GM03348 (cell line): ENCODE data around the gene ZZZ3.
"Not testable (repeated sequence)": the region's sequence is repeated elsewhere in the genome, so short reads cannot be mapped to it uniquely, and the experiment has no call there.

Experiments
- DNase-seq: peaks from one replicate; pipeline ENCODE4 v3.0.0; 2012; ENCODE audit warnings: low spot score

The ZZZ3 gene

DNA sequence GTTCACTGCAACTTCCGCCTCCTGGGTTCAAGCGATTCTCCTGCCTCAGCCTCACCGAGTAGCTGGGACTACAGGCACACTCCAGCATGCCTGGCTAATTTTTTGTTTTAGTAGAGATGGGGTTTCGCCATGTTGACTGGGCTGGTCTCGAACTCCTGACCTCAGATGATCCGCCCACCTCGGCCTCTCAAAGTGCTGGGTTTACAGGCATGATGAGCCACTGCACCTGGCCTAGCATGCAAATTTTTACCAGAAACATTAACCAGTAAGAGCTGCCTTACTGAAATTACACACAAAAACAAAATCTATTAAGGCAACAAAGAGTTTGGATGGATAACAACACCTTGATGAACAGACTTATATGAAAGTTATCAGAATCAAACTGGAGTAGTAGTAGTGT lies 12.1 kb downstream of the ZZZ3 start:
- DNase-seq = no peak

DNA sequence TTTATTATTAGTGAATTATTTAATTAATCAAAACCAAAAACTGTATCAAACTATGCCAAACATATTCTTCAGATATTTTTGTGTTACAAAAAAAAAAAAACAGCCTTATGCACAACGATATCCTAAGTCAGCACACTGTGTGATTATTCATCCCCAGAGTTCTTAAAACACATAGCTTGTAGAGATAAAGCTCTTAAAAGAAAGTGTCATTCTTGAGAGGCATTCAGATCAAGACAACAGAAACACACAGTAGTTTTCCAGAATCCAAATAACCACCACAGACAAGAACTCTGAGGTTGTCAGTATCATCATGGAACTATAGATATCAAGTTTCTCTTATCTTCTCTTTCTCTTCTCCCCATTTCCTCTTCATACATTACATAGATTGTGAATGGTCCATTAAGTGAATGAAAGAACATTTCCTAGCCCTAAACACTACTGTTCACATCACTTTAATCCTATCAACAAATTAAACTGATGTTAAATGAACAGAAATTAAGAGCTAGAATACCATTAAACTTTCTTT lies 13.5 kb downstream of the ZZZ3 start:
- no peak for DNase-seq

DNA sequence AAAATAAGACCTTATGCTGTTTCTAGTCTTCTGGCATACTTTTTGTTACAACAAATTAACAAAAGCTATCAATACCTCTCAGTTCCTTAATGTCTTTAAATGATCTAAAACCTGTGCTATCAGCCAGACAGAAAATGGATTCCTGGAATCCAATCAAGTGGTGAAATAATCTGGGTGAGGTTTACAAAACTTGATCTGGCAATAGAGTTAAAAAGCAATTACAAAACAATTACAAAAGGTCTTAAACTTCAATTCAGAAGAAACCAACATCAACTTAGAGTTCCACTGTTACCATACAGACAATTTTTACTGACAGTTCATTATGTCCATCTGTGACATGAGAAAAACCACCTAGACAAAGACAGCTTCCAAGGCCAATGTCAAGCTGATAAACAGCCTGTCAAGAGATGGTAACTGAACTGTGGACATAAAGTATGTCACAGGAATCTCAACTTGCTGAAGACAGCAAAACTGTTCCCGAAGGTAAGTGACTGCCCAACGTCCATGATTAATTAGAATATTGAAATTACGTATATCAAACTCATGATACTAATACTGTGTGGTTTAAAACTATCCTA lies 17.4 kb downstream of the ZZZ3 start:
- no peak for DNase-seq

DNA sequence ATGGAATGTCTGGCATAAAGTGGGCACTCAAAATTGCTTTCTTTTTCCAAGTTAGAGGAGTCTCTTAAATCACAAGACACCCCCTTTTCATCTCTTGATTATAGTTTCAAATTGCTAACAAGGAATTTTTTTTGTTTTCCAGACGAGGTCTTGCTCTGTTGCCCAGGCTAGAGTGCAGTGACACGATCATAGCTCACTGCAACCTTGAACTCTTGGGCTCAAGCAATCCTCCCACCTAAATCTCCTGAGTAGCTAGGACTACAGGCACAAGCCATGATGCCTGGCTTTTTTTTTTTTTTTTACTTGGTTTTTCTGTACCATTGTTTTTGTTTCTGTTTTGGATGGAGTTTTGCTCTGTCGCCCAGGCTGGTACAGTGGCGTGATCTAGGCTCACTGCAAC lies 20.8 kb downstream of the ZZZ3 start:
- DNase-seq = no peak

DNA sequence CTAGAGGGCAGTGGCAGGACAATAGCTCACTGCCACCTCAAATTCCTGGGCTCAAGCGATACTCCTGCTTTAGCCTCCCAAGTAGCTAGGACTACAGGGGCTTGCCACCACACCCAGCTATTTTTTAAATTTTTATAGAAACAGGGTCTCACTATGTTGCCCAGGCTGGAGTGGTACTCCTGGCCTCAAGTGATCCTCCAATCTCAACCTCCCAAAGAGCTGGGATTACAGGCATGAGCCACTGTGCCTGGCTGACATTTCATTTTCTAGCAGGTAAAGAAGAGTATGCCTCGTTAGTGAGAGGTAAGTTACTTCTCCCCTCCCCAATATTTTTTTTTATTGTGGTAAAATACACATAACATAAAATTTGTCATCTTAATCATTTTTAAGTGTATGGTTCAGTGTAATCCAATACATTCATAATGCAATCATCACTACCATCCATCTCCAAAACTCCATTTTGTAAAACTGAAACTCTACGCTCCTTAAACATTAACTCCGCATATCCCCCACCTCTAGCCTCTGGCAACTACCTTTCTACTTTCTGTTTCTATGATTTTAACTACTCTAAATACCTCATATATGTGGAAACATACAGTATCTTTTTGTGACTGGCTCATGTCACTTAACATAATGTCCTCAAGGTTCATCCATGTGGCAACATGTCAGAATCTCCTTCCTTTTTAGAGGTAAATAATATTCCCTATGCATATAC lies 22.4 kb downstream of the ZZZ3 start:
- no peak for DNase-seq

DNA sequence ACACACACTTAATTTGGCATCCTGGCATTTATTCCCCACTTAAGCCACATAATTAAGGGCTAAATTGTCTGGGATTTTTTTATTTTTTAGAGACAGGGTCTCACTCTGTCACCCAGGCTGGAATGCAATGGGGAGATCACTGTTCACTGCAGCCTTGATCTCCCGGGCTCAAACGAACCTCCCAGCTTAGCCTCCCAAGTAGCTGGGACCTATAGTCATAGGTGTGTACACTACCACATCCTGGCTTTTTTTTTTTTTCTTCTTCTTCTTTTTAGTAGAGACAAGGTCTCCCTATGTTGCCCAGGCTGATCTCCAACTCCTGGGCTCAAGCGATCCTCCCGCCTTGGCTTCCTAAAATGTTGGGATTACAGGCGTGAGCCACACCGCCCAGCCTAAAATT lies 24.2 kb downstream of the ZZZ3 start:
- no peak for DNase-seq

DNA sequence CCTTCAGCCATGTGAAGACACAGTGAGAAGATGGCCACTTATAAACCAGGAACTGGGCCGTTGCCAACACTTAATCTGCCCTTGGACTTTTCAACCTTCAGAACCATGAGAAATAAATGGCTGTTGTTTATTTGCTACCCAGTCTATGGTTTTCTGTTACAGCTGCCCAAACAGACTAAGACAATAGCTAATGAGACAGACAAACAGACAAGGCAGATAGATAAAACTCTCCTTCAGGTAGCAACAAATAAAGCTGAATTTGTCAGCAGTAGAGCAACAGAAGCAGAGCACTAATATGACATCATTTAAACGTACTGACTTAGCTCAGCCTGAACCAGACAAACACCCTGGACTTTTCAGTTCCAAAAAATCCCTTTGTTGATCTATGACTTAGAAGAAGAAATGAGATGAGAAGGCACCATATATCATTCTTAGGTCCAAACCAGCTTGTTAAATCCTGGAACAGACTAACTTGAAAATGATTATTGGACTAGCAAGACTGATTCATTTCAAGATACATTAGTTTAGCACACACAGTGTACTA lies 27.0 kb downstream of the ZZZ3 start:
- no peak for DNase-seq

DNA sequence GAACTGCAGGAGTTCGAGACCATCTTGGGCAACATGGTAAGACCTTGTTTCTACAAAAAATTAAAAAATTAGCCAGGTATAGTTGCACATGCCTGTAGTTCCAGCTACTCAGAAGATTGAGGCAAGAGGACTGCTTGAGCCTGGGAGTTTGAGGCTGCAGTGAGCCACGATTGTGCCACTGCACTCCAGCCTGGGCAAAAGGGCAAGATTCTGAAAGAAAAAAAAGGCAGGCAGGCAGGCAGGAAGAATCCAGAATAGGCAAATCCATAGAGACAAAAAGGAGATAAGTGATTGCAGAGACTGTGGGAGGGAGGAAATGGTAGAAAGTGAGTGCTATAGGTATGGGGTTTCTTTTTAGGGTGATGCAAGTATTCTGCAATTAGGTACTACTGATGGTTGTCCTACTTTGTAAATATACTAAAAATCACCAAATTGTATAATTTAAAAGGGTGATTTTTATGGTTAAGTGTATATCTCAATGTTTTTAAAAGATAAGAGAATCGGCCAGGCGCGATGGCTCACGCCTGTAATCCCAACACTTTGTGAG lies 29.4 kb downstream of the ZZZ3 start:
- no peak for DNase-seq

DNA sequence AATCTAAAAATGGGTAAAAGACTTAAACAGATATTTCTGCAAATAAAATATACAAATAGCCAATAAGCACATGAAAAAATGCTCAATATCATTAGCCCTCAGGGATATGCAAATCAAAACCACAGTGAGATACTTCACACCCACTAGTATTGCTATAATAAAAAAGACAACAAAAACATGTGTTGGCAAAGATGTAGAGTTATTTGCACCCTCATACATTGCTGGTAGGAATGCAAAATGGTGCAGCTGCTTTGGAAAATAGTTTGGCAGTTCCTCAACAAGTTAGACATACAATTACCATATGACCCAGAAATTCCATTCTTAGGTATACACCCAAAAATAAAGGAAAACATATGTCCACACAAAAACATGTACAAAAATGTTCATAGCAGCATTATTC lies 30.2 kb downstream of the ZZZ3 start:
- no peak for DNase-seq

DNA sequence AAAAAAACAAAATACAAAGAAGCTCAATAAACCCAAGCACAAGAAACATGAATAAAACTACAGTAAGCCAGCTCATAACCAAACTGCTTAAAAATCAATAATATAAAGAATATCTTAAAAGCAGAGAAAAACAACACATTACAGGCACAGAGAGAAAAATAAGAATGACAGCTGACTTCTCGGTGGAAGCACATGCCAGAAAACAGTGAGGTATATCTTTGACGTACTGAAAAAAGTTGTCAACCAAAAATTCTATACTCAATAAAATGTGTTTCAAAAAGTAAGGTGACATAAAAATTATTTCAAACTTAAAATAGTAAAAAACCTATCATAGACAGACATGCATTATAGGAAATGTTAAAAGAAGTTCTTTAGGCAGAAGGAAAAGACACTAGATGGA lies 33.3 kb downstream of the ZZZ3 start:
- DNase-seq = no peak

DNA sequence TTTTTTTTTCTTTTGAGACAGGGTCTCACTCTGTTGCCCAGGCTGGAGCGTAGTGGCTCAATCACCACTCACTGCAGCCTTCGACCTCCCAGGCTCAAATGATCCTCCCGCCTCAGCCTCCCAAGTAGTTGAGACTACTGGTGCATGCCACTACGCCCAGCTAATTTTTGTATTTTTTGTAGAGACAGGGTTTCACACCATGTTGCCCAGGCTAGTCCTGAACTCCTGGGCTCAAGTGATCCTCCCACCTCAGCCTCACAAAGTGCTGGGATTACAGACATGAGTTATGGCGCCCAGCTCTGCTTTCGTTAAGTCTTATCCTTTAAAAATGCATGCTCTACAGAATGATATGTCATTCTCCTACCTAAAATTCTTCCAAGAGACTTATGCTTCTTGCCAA lies 36.2 kb downstream of the ZZZ3 start:
- not testable (repeated sequence) for DNase-seq

DNA sequence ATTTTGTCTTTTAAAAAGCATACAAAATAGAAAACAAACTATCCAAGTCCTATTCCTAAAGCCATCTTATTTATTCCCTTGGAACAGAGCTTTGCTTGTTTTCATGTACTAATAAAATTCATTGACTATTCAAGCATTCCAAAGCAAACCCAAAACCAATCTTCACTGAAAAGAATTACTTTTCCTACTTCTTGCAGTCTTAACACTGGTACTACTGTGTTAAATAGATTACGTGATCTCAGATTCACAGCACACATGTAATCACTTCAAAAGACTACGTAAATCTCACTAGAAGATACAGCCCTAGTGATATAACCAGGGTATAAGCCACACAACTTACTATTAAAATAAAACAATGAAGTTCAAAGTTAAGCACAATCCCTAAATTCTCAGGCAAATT lies 39.0 kb downstream of the ZZZ3 start:
- no peak for DNase-seq

DNA sequence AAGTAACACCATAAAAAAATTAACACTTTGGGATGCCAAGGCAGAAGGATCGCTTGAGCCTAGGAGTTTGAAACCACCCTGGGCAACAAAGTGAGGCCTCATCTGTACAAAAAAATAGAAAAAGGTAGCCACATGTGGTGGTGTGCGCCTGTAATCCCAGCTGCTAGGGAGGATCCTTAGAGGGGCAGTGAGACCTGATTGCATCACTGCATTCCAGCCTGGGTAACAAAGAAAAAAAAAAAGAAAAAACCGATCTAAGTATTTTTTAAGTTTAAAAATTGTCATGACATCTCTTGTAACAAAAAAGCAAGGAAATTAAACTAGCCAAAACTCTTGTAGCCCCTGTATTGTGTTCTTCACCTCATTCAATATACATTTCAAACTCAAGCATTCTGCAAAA lies 39.5 kb downstream of the ZZZ3 start:
- DNase-seq = no peak

DNA sequence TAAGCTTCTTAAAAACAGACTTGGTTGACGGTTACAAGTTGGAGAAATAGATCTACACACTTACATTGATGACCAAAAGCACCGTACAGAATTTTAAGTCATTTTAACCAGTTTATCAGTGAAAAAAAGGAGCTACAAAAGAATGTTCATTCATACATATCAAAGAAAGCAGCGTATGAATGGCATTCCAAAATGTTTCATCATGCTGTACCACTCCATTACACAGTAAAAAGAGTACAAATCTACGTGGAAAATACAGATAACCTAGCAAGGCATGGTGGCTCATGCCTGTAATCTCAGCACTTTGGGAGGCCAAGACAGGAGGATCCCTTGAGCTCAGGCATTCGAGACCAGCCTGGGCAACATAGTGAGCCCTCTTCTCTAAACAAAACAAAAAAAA lies 40.3 kb downstream of the ZZZ3 start:
- no peak for DNase-seq

DNA sequence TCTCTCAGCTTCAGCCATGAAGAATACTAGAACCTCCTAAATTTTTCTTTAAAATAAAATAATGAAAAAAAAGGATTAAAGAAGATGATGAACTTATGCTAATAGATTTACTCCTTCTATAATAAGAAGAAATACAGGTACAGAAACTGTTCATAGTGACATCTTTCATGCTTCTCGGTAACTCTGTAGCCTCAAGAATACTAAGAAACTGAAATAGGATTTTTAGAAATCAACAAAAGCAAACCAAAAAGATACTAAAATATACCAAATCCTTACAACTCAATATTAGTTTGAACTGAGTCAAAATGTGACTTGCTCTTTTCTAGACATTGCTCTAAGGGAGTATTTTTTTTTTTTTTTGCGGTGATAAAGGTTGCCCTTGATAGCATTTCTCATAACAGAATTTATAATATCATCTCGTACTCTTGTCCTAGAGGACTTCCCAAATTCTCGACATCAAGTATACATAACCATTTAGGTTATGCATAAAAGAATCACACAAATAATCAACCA lies 42.8 kb downstream of the ZZZ3 start:
- DNase-seq = no peak

DNA sequence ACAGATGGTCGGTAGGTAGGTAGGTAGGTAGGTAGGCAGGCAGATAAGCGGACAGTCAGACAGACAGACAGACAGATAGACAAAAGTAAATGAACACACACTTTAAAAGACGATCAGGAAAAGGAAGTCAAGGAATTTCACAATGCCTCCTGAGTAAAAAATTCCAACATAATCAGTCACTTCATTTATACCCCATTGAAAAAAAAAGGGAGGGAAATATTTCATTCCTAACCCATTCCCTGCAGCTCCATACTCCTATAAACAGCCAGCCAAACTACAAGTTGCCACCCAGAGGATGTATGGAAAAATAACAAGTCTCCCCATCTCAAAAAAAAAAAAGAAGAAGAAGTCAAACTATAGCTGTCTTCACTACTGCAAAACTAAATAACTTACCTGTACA lies 43.4 kb downstream of the ZZZ3 start:
- peak; percentile 60 for DNase-seq

DNA sequence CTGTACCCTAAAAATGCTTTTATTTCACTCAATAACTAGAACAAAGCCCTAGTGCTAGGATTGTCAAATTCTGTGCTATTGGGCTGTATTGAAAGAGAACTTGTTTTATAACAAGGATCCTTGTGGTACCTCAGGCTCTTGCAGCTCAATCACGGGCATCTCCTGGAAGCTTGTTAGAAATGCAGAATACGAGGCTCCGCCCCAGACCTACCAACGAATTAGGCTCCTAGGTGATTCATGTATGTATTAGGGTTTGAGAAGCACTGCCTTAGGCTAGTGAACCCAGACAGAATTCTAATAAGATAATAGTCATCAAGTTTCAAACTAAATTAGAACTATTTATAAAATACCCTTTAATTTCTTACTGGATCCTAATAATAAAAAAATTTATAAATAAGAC lies 45.6 kb downstream of the ZZZ3 start:
- DNase-seq = no peak
